Esophagus squamous epithelium (tissue), 5 donors: ENCODE measurements around the gene NR6A1. TPM values are rescaled to one million over a fixed set of nuclear protein-coding genes. Genes with fewer than 3 reads are reported as not detected.

Experiments
- DNase-seq: peaks from one replicate; lab custom pipeline; 2025; lab: John Stamatoyannopoulos, UW
- H3K27ac ChIP-seq, 4 donors: fragments of 200-600 bp; sonication (generic); one replicate each; pipeline ENCODE4 v1.5.1; 2016 to 2019; ENCODE audit warnings: mild to moderate bottlenecking in 1 of 4
- H3K27me3 ChIP-seq, 4 donors: fragments of 200-600 bp; sonication (generic); 1 replicate in 3 of 4; 2 replicates in 1 of 4; pipeline versions ENCODE4 v1.5.1 to v1.6.0; 2017 to 2021; ENCODE audit warnings: antibody characterized with exemption in 1 of 4
- H3K36me3 ChIP-seq, 3 donors: fragments of 200-600 bp; sonication (generic); one replicate each; pipeline ENCODE4 v1.5.1; 2016 to 2019
- H3K4me1 ChIP-seq, 3 donors: fragments of 200-600 bp; sonication (generic); one replicate each; pipeline ENCODE4 v1.5.1; 2017 to 2019
- H3K4me3 ChIP-seq, 4 donors: fragments of 200-600 bp; sonication (generic); 1 replicate in 3 of 4; 2 replicates in 1 of 4; pipeline ENCODE4 v1.5.1; 2016 to 2019; ENCODE audit warnings: mild to moderate bottlenecking in 2 of 4, moderate library complexity in 1 of 4
- H3K9me3 ChIP-seq, 3 donors: fragments of 200-600 bp; sonication (generic); one replicate each; pipeline ENCODE4 v1.5.1; 2016 to 2019
- POLR2A ChIP-seq, 4 donors: fragments of 450-650 bp; IDR thresholded peaks; one replicate each; pipeline ENCODE4 v1.6.1; 2017; ENCODE audit warnings: antibody characterized with exemption in 4 of 4, mild to moderate bottlenecking in 4 of 4, moderate library complexity in 3 of 4
- WGBS, 2 donors: methylation state at CpG; one replicate each; pipeline ENCODE4 v1.1.5; 2018; 5-methylcytosine and 5-hydroxymethylcytosine counted together
- intact Hi-C: fragments of 100-400 bp; cut with DNase I; formaldehyde crosslinking; loops from one replicate; pipeline ENCODE4 v1.15.0; 2022
- total RNA-seq, 4 donors: library from RNA; depleted of rRNA; stranded (reverse); fragments of >200 nt; gene quantifications; one replicate each; pipeline ENCODE4 v1.1.0, GENCODE V29; 2016
- TF ChIP-seq, protein P1 (sequence below), 6 experiments: fragments of 450-650 bp in 4 of 6; fragments of 200-600 bp in 2 of 6; sonication (generic) in 2 of 6; IDR thresholded peaks; one replicate each; pipeline ENCODE4 v1.5.1; 2016 to 2019; ENCODE audit warnings: antibody characterized with exemption in 6 of 6, mild to moderate bottlenecking in 4 of 6, moderate library complexity in 4 of 6
- donor health status: DM: yes; HTN: yes; CAD: no.

The NR6A1 gene
- total RNA-seq, 4 donors from 2014 or later = 1.9 to 4.0 (median 2.7) TPM

DNA sequence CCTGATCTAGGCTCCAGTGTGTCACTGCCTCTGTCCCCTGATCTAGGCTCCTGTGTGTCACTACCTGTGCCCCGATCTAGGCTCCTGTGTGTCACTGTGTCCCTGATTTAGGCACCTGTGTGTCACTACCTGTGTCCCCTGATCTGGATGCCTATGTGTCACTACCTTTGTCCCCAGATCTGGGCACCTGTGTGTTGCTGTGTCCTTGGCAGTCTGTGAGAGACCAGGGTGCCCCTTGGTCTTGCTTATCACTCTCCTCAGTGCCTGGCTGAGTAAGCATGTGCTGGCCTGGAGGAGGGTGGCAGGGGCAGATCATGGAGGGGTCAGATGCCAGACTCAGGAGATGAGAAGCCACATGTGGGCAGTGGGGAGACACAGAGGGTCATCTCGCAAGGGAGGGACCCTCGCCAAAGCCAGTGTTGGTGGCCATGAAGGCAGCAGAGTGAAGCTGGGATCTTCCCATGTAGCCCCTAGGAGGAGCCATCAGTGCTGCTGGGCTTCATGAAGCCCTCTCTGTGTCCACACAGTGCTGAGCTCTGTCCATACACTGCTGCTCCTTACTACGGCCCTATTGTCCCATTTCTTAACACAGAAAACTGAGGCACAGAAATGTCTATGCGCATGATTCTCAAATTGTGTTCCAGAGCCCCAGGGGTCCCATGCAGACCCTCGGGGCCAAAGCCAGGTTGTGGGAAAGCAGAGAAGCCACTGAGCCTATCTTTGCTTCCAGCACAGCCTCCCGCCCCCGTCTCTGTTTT is 21.3 kb upstream of the NR6A1 start:
- H3K27me3 ChIP-seq = no peaks in the 10 kb centered on the region
- peaks cover 8 to 45% (median 11%) of the 10 kb centered on the region in 3 donors for H3K4me1 ChIP-seq
- no peak overlapping the region for H3K4me3 ChIP-seq
- H3K36me3 ChIP-seq = peaks cover 0 to 8% (median 0%) of the 10 kb centered on the region in 3 donors
- TF ChIP-seq, protein P1, sequence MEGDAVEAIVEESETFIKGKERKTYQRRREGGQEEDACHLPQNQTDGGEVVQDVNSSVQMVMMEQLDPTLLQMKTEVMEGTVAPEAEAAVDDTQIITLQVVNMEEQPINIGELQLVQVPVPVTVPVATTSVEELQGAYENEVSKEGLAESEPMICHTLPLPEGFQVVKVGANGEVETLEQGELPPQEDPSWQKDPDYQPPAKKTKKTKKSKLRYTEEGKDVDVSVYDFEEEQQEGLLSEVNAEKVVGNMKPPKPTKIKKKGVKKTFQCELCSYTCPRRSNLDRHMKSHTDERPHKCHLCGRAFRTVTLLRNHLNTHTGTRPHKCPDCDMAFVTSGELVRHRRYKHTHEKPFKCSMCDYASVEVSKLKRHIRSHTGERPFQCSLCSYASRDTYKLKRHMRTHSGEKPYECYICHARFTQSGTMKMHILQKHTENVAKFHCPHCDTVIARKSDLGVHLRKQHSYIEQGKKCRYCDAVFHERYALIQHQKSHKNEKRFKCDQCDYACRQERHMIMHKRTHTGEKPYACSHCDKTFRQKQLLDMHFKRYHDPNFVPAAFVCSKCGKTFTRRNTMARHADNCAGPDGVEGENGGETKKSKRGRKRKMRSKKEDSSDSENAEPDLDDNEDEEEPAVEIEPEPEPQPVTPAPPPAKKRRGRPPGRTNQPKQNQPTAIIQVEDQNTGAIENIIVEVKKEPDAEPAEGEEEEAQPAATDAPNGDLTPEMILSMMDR (IDR thresholded peaks at IDR 0.05) = no peak
- no peak for TF ChIP-seq POLR2A (IDR thresholded peaks at IDR 0.05)
- intact Hi-C loops = no loop called here
- 87 to 97% methylated on average over 3 to 6 of the region's 8 CpGs for WGBS, 2 donors
- peak overlapping the region in 3 of 4 donors; percentile 33 to 73 (median 54) for H3K27ac ChIP-seq
- DNase-seq = no peak
- H3K9me3 ChIP-seq = no peaks in the 10 kb centered on the region

DNA sequence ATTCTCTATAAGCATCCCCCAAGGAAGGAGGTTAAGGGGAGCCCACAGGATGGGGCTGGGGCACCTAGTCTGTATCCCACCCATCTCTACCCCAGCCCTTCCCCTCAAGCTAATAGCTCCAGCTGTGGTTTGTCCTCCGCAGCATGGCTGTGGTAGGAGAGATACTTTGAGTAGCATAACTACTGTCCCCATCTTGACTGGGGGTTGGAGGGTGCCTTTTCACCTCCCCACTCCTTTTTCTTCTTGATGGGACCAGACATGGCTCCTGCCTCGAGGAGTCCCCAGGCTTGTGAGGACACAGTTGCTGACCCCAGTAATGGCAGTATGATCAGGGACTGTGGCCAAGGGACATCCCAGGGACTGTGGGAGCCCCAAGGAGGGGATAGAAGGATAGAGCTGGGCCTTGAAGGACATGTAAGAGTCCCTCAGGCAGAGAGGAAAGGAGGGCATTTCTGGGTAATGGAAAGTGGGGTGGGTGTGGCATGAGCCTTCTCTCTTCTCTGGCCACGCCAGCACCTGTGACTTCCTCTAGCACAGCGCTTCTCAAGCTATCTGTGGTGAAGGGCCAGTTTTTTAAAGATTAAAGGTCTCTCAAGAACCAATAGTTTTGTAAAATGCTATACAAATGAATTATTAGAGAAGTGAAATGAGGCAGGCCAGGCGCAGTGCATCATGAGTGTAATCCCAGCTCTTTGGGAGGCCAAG is 19.8 kb upstream of the NR6A1 start:
- no peak for TF ChIP-seq POLR2A (IDR thresholded peaks at IDR 0.05)
- TF ChIP-seq, protein P1 (IDR thresholded peaks at IDR 0.05) = no peak

DNA sequence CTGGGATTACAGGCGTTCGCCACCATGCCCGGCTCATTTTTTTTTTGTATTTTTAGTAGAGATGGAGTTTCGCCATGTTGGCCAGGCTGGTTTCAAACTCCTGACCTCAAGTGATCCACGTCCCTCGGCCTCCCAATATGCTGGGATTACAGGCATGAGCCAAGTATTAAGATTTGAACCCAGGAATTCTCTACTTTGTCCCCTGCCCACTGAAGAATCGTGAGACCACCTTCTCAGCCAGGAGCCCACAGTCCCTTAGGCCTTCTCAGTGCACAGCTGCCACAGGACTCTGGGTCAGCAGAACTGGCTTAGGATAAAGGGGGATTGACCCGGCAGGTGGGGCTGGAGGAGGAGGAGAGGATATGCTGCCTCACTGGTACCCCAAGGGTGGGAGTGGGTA is 19.2 kb upstream of the NR6A1 start:
- Histone ChIP-seq H3K27me3 (no peaks in the 10 kb centered on the region), H3K4me1 (peaks cover 8 to 24% (median 11%) of the 10 kb centered on the region in 3 donors), H3K36me3 (peaks cover 0 to 13% (median 0%) of the 10 kb centered on the region in 3 donors), H3K4me3 (no peak overlapping the region), H3K9me3 (no peaks in the 10 kb centered on the region), H3K27ac (no peak overlapping the region)
- intact Hi-C loops = no loop called here
- 80 to 93% methylated on average over 7 to 8 of the region's 8 CpGs for WGBS, 2 donors
- no peak for DNase-seq
- no peak for TF ChIP-seq POLR2A (IDR thresholded peaks at IDR 0.05)
- TF ChIP-seq, protein P1 (IDR thresholded peaks at IDR 0.05) = no peak

More for the DNA sequence above, 19.8 kb upstream of the NR6A1 start:
- H3K36me3 ChIP-seq = peaks cover 0 to 13% (median 0%) of the 10 kb centered on the region in 3 donors
- intact Hi-C loops = no loop called here
- H3K4me1 ChIP-seq = peaks cover 8 to 30% (median 11%) of the 10 kb centered on the region in 3 donors
- no peaks in the 10 kb centered on the region for H3K27me3 ChIP-seq
- DNase-seq = no peak
- H3K9me3 ChIP-seq = no peaks in the 10 kb centered on the region
- 87 to 88% methylated on average over 5 of the region's 5 CpGs for WGBS, 2 donors
- H3K4me3 ChIP-seq = no peak overlapping the region
- no peak overlapping the region for H3K27ac ChIP-seq

DNA sequence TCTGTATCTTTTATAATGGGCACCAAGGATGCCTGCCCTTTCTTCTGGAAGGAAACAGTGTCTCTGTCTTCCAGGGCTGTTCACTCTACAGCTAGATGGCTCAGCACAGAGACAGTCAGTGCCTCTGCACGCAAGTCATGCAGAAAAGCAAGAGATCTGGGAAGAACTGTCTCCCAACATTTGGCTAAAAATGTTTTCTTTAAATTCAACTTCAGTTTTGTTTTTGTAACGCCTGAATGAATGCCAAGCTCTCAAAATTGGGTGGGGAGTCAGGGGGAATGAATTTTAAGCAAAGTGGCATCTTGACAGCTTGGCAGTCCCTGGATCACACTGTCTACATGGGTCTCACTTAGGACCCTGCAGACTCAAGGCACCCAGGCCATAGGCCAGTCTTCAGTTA is 18.4 kb upstream of the NR6A1 start:
- 64 to 86% methylated on average over 1 to 2 of the region's 2 CpGs for WGBS, 2 donors
- TF ChIP-seq POLR2A (IDR thresholded peaks at IDR 0.05) = no peak
- TF ChIP-seq, protein P1 (IDR thresholded peaks at IDR 0.05) = no peak
- H3K27ac ChIP-seq = no peak overlapping the region

More for the DNA sequence above, 18.4 kb upstream of the NR6A1 start:
- peaks cover 0 to 13% (median 0%) of the 10 kb centered on the region in 3 donors for H3K36me3 ChIP-seq
- no peaks in the 10 kb centered on the region for H3K9me3 ChIP-seq
- intact Hi-C loops = no loop called here
- peaks cover 8 to 19% (median 11%) of the 10 kb centered on the region in 3 donors for H3K4me1 ChIP-seq
- H3K4me3 ChIP-seq = no peak overlapping the region
- no peak for DNase-seq
- H3K27me3 ChIP-seq = no peaks in the 10 kb centered on the region
